Measurements from ENCODE around the gene CES2.

The CES2 gene

GRCh38 chr16:66899945-66900710 is 35.2 kb upstream of the CES2 start:
- DNase-seq (ENCODE audit: low read depth, low spot score) = no peak
- Histone ChIP-seq H3K9ac (ENCODE audit: insufficient read length) (no peak overlapping the region), H3K9me3 (ENCODE audit: low read depth, low read length) (no peaks in the 10 kb centered on the region), H3K4me3 (no peak overlapping the region), H3K27ac (no peak overlapping the region), H3K36me3 (ENCODE audit: insufficient read depth, low read length) (no peaks in the 10 kb centered on the region)
- no peak for TF ChIP-seq EZH2 (IDR thresholded peaks at IDR 0.05)
- TF ChIP-seq FOXP2 (optimal IDR thresholded peaks at IDR 0.05; ENCODE audit: control extremely low read depth, extremely low read length, insufficient read depth) = no peak
- no peak for TF ChIP-seq POLR2AphosphoS5 (IDR thresholded peaks at IDR 0.05; ENCODE audit: borderline replicate concordance, low read depth, low read length)

DNA sequence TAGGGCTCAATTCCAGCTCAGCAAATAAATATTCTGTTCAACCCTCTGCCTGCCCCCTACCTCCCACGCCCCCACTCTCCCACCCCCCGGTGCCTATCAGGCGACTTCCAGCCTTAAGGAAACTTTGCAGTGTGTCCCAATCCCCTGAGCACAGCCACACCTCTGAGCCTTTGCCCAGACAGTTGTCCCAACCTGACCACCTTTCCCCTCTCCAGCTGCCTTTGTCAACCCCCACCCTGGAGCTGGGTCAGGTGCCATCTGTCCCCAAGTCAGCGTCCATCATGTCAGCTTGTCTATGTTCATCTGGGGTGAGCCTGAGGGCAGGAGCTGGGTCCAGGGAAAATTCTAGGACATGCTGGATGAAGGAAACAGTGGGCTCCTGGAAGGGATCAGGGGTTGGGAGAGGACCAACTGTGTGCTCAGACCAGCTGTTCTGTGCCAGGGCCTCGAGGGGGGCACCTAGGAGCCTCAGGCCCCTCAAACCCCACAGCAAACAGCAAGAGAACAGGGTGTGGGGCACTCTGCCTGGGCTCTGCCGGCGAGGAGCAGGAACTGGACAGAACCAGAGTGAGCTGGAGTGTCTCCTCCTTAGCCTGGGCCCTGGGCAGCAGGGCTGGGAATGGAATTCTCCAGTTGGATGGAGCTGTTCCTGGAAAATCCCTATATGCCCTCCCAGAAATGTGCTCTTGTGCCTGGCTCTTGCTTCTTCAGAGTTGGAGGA is 34.4 kb upstream of the CES2 start:
- Histone ChIP-seq H3K9me3 (ENCODE audit: low read depth, low read length) (no peaks in the 10 kb centered on the region), H3K27ac (no peak overlapping the region), H3K36me3 (ENCODE audit: insufficient read depth, low read length) (no peaks in the 10 kb centered on the region), H3K4me3 (no peak overlapping the region), H3K9ac (ENCODE audit: insufficient read length) (no peak overlapping the region)
- TF ChIP-seq EZH2 (IDR thresholded peaks at IDR 0.05) (no peak), POLR2AphosphoS5 (IDR thresholded peaks at IDR 0.05; ENCODE audit: borderline replicate concordance, low read depth, low read length) (no peak), FOXP2 (optimal IDR thresholded peaks at IDR 0.05; ENCODE audit: control extremely low read depth, extremely low read length, insufficient read depth) (no peak)
- DNase-seq (ENCODE audit: low read depth, low spot score) = no peak

DNA sequence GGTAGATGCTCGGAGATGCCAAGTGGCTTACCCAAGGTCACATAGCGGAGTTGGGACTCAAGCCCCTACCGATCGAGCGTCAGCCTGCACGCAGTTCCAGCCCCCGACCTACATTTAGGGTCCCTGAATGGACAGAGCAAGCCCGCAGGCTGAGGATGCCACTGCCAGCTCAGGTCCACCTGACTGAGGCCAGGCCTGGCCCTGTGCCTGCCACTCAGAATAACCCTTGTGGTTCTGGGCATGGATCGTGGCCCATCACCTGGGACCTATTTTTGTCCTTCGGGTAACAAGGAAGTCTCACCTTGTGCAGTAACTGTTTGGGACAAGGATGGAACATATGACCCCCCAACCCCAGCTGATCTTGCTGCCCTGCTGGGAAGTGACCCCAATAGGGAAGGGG is 33.7 kb upstream of the CES2 start:
- TF ChIP-seq EZH2 (IDR thresholded peaks at IDR 0.05) (no peak), FOXP2 (optimal IDR thresholded peaks at IDR 0.05; ENCODE audit: control extremely low read depth, extremely low read length, insufficient read depth) (no peak), POLR2AphosphoS5 (IDR thresholded peaks at IDR 0.05; ENCODE audit: borderline replicate concordance, low read depth, low read length) (no peak)
- Histone ChIP-seq H3K9ac (ENCODE audit: insufficient read length) (no peak overlapping the region), H3K27ac (no peak overlapping the region)

DNA sequence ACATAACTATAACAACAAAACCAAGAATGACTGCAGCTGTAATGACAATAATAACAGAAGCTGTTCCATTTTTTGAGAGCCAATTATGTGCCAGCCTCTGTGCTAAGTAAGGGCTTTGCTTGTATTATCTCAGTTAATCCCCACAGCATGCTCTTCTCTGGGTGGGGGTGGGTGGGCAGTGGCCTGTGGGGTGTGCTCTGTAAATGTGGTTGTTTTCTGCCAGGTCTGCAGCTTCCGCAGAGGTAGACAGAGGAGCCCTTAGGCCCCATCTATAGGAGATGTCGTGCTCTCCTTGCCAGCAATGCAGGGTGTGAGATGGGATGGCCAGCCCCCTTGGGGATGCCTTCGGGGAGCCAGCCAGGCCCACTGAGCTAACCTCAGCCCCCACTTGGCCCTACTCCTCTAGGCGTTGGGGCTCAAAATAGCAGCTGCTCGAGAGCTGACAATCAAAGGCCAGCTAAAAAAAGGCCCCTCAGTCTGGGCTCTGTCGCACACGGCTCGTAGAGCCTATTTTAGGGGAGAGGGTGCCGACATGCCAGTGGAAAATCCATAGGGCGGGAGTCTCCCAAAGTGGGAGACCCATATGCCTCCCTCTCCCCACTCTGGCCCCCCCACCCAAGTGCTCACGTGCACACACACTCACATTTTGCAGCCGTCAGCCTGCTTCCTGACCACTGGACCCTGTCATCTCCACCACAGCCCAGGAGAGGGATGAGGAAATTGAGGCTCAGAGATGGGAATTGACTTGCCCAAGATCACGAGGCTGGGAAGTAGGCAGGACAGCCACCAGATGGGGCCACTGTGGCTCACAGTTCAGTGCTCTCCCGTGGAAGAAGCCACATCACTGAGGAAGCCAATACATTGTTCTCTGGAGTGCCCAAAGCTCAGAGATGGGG is 32.4 kb upstream of the CES2 start:
- Histone ChIP-seq H3K9ac (ENCODE audit: insufficient read length) (no peak overlapping the region), H3K36me3 (ENCODE audit: insufficient read depth, low read length) (no peaks in the 10 kb centered on the region), H3K9me3 (ENCODE audit: low read depth, low read length) (no peaks in the 10 kb centered on the region), H3K27ac (no peak overlapping the region), H3K4me3 (no peak overlapping the region)
- TF ChIP-seq POLR2AphosphoS5 (IDR thresholded peaks at IDR 0.05; ENCODE audit: borderline replicate concordance, low read depth, low read length) (no peak), FOXP2 (optimal IDR thresholded peaks at IDR 0.05; ENCODE audit: control extremely low read depth, extremely low read length, insufficient read depth) (no peak), EZH2 (IDR thresholded peaks at IDR 0.05) (no peak)
- DNase-seq (ENCODE audit: low read depth, low spot score) = no peak

More for the DNA sequence above, 33.7 kb upstream of the CES2 start:
- H3K36me3 ChIP-seq (ENCODE audit: insufficient read depth, low read length) = no peaks in the 10 kb centered on the region
- no peak for DNase-seq (ENCODE audit: low read depth, low spot score)
- no peaks in the 10 kb centered on the region for H3K9me3 ChIP-seq (ENCODE audit: low read depth, low read length)
- H3K4me3 ChIP-seq = no peak overlapping the region

DNA sequence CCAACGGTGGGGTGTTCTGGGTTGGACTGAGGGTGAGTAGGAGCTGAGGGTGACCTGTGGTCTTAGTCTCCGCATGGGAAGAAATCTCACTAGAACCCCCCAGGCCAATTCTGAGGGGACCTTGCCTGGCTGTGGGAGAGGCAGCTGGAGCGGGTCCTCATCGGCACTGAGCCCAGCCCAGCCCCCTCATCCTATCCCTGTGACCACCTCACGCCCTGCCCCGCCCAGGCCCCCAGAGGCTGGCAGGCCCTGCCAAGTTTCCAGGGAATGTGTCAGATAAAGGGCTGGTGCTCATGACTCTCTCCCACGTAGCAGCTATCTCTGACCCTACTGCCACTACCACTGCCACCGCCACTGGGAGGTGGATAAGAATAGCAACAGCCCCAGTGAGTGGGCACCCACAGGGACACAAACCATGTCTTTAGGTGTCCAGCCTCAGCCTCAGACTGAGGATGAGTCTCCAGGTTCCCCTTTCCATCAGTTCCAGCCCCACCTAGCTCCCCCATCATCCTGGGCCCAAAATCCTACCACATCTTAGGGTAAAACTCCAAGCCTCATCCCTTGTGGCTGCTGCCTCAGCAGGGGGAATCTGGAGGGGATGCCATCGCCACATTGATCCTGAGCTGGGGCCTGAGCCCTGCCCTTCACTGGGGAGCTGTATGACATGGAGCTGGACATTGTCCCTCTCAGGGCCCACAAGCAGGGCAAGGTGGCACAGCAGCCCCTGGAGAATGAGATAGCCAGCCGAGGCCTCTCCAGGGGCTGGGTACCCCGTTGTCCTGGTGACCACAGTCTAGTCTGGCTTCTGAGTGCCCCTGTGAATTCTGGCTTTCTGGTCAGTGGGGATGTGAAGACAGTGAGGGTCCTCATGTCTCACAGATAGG is 31.5 kb upstream of the CES2 start:
- no peak overlapping the region for H3K9ac ChIP-seq (ENCODE audit: insufficient read length)
- no peak for DNase-seq (ENCODE audit: low read depth, low spot score)
- no peak overlapping the region for H3K27ac ChIP-seq
- no peaks in the 10 kb centered on the region for H3K36me3 ChIP-seq (ENCODE audit: insufficient read depth, low read length)
- no peak overlapping the region for H3K4me3 ChIP-seq
- TF ChIP-seq FOXP2 (optimal IDR thresholded peaks at IDR 0.05; ENCODE audit: control extremely low read depth, extremely low read length, insufficient read depth) (no peak), POLR2AphosphoS5 (IDR thresholded peaks at IDR 0.05; ENCODE audit: borderline replicate concordance, low read depth, low read length) (no peak), EZH2 (IDR thresholded peaks at IDR 0.05) (no peak)
- no peaks in the 10 kb centered on the region for H3K9me3 ChIP-seq (ENCODE audit: low read depth, low read length)

- Histone ChIP-seq H3K9me3 (ENCODE audit: low read depth, low read length) (no peaks in the 10 kb centered on the region), H3K36me3 (ENCODE audit: insufficient read depth, low read length) (no peaks in the 10 kb centered on the region), H3K4me3 (no peak overlapping the region), H3K27ac (no peak overlapping the region), H3K9ac (ENCODE audit: insufficient read length) (no peak overlapping the region)
- no peak for TF ChIP-seq EZH2 (IDR thresholded peaks at IDR 0.05)
- TF ChIP-seq POLR2AphosphoS5 (IDR thresholded peaks at IDR 0.05; ENCODE audit: borderline replicate concordance, low read depth, low read length) = no peak
- no peak for TF ChIP-seq FOXP2 (optimal IDR thresholded peaks at IDR 0.05; ENCODE audit: control extremely low read depth, extremely low read length, insufficient read depth)
- no peak for DNase-seq (ENCODE audit: low read depth, low spot score)
These were observed 30.9 kb upstream of the CES2 start for GRCh38 chr16:66904428-66904845.

DNA sequence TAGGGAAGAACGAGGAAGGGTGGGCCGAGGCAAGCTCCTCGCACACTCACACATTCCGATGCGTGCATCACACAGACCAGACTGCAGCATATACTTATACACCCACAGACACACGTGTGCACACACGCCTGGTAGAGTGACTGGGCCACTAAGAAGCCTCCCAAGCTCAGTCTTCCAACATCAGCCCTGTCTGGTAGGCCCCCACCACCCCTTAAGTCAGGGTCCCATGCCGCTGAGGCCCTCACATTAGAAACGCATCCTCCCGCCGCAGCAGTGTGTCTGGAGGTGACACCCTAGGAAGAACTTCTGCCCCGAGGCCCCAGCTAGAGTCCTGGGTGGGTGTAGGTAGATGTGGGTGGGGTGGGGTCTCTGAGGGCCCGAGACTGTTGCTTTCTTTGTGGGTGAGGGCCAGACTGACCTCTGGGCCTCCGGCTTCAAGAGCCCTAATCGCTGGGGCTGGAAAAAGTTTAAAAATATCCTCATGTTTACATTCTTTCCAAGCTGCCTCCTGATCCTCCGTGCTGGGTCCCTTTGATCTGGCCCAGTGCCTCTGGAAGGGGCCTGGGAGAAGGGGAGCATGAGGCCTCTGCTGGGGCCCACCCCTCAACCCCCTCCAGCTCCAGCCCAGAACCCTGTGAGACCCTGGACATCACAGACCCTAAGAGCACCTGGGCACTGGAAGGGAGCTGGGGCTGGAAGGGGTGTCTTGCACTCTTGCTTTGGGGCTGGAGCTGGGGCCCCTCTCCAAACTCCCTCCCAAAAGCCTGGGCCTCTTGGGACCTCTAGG is 30.3 kb upstream of the CES2 start:
- Histone ChIP-seq H3K9me3 (ENCODE audit: low read depth, low read length) (no peaks in the 10 kb centered on the region), H3K9ac (ENCODE audit: insufficient read length) (no peak overlapping the region), H3K4me3 (no peak overlapping the region), H3K36me3 (ENCODE audit: insufficient read depth, low read length) (no peaks in the 10 kb centered on the region), H3K27ac (no peak overlapping the region)
- TF ChIP-seq FOXP2 (optimal IDR thresholded peaks at IDR 0.05; ENCODE audit: control extremely low read depth, extremely low read length, insufficient read depth) = no peak
- TF ChIP-seq POLR2AphosphoS5 (IDR thresholded peaks at IDR 0.05; ENCODE audit: borderline replicate concordance, low read depth, low read length) = no peak
- no peak for TF ChIP-seq EZH2 (IDR thresholded peaks at IDR 0.05)
- DNase-seq (ENCODE audit: low read depth, low spot score) = no peak

Measured in SK-N-MC (cell line).